RWPE1 (cell line): Measurements from ENCODE around the gene ALDH1A2.

Experiments used
- CTCF ChIA-PET: fragments of 350-600 bp; sonication (Branson Sonifier 250); formaldehyde crosslinking; extraction: SDS; loops from one replicate; lab custom pipeline; 2021; lab: Yijun Ruan, JAX
- POLR2A ChIA-PET: fragments of 400-600 bp; formaldehyde crosslinking; extraction: SDS; loops from one replicate; lab custom pipeline; 2020; ENCODE audit warnings: antibody characterized with exemption; ENCODE audit not compliant: low non-redundant PET; lab: Yijun Ruan, JAX
- DNase-seq: peaks from one replicate; pipeline ENCODE4 v3.0.0; 2012; ENCODE audit warnings: low spot score
- H3K27ac ChIP-seq: fragments of 450-650 bp; 2 replicates; pipeline ENCODE4 v1.5.1; 2017
- TF ChIP-seq, protein P1 (sequence below): fragments of 450-650 bp; conservative IDR thresholded peaks from 2 replicates; pipeline ENCODE4 v1.5.1; 2017; ENCODE audit warnings: low read depth, mild to moderate bottlenecking

Gene ALDH1A2

DNA sequence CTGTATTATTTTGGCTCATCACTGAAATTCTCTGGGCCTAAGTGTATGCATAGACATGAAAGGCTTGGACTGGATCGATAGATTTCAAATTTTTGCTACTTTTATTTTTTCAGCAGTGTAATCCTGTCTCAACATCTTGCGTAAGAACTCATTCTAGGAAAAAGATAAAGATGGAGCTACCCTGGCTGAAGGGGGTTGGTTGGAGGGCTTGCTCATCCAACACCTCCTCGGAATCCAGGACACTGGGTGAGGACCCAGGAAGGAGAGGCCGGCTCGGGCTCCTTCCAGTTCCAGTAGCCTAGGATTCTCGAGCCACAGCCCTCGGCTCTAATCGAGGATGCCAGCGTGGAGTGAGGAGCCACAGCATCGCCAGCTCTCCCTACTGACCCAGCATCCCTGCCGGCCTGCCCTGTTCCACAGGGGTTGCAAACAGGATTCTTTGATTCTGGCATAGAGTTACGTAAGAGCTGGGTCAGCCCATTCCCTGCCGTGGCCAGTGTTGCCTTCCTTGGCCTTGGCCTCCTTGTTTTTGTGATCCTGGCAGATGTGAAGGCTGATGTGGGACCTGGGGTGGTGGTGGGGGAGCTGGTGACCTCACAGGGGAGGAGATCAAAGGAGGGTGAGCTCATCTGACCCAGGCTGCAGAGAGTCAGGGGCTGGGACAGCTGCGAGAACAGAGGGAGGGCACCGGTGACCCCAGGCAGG is 149.5 kb downstream of the ALDH1A2 start:
- ChIA-PET POLR2A (no interaction called here), CTCF (no interaction called here)

DNA sequence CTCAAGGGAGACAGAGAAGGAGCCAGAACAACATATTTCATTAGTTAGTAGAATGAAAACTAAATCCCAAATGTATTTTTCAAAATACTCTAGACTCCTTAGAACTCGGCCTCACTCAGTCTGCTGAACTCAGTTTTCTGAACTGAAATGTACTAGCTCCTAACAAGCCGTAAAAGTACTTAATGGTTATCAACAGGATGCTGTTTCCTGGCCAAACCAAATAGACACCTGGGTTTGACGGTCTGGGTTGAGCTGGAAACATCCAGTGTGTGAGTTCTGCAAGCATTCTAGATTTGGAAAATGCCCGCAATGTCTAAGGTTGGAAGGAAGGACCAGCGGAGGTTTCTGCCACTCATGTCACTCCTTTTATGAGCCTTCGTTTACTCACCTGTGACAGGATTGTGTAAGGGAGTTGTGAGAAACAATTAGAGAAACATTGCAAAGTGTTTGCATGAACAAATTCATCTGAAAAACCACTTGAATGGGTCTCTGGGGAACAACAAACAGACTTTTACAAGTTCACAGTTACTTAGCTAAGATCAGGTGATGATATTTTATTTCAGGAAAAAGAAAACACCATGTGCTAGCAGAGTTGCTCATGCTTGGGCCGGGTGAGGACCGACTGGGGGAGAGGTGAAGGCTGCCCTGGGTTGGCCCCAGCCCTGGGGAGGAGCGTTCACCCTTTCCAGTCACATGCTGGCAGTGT is 151.0 kb downstream of the ALDH1A2 start:
- no peak overlapping the region for H3K27ac ChIP-seq
- TF ChIP-seq, protein P1, sequence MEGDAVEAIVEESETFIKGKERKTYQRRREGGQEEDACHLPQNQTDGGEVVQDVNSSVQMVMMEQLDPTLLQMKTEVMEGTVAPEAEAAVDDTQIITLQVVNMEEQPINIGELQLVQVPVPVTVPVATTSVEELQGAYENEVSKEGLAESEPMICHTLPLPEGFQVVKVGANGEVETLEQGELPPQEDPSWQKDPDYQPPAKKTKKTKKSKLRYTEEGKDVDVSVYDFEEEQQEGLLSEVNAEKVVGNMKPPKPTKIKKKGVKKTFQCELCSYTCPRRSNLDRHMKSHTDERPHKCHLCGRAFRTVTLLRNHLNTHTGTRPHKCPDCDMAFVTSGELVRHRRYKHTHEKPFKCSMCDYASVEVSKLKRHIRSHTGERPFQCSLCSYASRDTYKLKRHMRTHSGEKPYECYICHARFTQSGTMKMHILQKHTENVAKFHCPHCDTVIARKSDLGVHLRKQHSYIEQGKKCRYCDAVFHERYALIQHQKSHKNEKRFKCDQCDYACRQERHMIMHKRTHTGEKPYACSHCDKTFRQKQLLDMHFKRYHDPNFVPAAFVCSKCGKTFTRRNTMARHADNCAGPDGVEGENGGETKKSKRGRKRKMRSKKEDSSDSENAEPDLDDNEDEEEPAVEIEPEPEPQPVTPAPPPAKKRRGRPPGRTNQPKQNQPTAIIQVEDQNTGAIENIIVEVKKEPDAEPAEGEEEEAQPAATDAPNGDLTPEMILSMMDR, result no peak
- CTCF ChIA-PET, result interaction anchor here (0.6 to 0.8 kb wide), 2 partner anchors 11 to 416 kb away, joined by 3 read pairs; no protein-coding TSS in a partner anchor
- no peak for DNase-seq
- POLR2A ChIA-PET, result no interaction called here

More for the DNA sequence above, 149.5 kb downstream of the ALDH1A2 start:
- TF ChIP-seq, protein P1, result no peak
- no peak for DNase-seq
- no peak overlapping the region for H3K27ac ChIP-seq

DNA sequence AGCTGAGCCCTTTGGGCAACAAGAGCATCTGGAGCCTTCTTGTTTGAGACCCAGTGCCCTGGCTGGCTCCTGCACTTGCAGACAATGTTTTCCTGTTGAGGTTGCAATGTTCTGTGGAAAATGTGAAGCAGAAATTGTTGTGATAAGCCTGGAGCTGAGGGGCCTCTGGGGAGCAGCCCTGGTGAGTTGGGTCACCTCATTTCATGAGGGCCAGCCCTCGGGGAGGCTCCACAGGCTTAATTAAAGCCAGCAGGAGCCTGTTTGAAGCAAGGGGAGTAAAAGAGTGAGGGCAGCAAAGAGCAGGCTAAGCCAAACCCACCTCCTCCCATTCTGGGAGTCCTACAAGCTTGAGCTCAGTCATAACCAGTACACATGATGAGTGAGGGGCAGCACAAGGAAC is 154.3 kb downstream of the ALDH1A2 start:
- TF ChIP-seq, protein P1, result no peak
- no peak for DNase-seq
- CTCF ChIA-PET, result no interaction called here
- H3K27ac ChIP-seq, result no peak overlapping the region
- POLR2A ChIA-PET, result no interaction called here

DNA sequence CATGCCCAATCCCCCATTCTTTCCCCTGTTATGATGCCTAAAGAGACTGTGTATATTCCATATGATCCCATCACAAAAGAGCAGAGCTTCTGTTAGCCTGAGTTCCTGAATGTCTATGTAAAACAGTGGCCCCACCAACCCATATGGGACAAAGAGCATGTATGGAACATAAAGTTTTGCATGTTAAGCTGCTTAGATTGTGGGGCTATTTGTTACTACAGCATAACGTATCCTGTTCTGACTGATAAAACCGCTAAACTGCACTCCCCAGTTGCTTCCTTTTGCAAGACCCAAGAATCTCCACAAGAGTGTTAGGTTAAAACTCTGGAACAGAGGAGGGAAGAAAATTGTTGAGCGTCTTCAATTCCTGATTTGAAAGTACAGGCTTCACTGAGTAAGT is 154.8 kb downstream of the ALDH1A2 start:
- H3K27ac ChIP-seq, result no peak overlapping the region
- POLR2A ChIA-PET, result no interaction called here
- no peak for DNase-seq
- TF ChIP-seq, protein P1, result no peak
- CTCF ChIA-PET, result no interaction called here

GRCh38 chr15:57909388-57909787 is 156.1 kb downstream of the ALDH1A2 start:
- DNase-seq, result no peak
- ChIA-PET POLR2A (no interaction called here), CTCF (no interaction called here)
- TF ChIP-seq, protein P1, result no peak
- H3K27ac ChIP-seq, result no peak overlapping the region

DNA sequence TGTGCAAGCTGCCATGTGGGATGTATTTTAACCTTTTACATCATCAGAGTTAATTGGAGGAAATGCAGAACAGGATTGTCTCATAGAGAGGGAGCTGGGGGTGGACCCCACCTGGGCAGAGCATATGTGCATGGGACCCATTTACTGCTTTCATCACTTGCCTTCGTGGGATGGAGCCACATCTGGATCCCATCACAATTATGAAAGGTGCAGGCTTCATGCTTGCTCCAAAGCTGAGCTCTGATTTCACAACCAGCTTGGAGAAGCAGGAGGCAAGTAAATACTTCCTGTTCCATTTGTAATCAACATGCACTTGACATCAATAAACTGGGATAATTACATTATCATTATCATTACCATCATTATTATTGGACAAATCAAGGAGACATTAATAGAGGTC is 161.9 kb downstream of the ALDH1A2 start:
- CTCF ChIA-PET, result interaction anchor here (0.6 kb wide), 1 partner anchor 11 kb away, joined by 3 read pairs; no protein-coding TSS in a partner anchor
- H3K27ac ChIP-seq, result no peak overlapping the region
- POLR2A ChIA-PET, result no interaction called here
- no peak for DNase-seq
- TF ChIP-seq, protein P1, result no peak
